Measurements from ENCODE around the gene CPAMD8. TPM values are rescaled to one million over a fixed set of nuclear protein-coding genes. Genes with fewer than 3 reads are reported as not detected.

The CPAMD8 gene
- total RNA-seq: 0.71 and 2.6 TPM in 2 replicates

DNA sequence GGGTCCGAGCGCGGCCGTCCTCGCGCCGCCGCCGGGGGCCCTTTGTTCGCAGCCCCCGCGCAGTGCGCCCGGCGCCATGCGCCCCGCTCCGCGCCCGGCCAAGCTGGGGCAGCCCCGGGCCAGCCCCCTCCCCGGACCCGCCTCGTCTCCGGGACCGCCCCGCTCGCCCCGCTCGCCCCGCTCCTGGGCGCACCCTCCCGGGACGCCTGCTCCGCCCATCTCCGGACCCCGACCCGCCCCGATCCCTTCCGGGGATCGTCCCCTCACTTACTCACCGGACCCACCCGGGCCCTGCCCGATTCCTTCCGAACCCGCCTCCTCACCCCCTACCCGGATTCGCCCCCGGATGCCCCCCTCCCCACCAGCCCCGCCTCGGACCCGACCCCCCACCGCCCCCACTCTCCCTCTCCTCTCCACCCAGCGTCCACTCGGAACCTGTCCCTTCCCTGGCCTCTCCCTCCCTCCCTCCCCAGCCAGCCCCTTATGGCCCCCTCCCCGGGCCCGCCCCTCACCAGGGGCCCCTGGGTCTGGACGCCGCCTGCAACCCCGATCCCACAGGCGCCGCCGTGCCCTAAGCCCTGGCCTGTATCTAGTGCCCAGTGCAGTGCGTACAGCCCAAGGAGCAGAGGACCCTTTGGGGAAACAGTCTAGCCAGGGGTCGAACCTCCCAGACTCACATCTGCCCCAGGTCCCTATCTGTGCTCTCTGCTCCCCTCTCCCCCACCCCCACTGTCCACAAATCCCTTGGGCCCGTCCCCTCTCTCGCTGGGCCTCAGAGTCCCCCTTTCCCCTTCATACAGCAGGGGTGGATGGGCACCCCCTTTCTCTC, at the start of gene CPAMD8:
Gene CPAMD8, minus strand, starts transcription at position 105 of the 829 bp plus-strand sequence. CDS start 168 bp downstream, outside the sequence.

DNA sequence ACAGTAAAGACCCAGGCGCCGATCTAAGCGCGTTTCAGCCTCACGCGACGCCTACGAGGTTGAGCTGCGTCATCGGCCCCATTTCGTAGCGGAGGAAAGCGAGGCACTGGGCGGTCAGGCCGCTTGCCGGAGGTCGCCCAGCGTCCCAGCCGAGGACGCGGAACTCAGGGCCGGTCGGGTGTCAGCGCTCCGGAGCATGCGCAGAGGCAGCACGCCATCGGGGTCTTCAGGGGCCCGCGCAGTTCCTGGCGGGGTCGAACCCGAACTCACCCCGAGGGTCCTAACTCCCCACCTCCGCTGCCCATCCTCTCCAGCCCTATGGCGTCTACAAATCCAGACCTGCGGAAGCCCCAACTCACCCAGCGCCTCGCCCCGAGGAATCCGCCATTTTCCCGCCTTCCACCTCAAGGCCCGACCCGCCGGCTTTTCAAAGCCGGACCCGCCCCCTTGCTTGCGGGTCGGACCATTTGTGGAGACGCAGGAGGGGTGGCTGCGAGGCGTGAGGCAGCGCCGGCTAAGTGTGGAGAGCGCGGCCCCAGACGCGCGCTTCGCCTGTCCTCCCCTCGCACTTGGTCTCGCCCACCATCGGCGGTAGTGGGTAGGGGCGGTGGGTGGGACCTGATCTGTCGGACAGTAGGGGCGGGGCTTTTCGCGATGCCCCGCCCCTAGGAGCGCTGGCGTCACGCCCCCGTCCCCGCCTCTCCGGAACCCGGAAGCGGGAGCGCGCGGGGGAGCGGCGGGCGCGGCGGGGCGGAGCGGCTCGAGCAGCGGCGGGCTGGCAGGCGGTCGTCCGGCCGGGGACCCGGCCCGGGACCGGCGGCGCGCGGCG, 48.6 kb upstream of the CPAMD8 start, which contains the start of the genes HAUS8 and MYO9B:
Gene HAUS8, minus strand, starts transcription at position 418 of the 829 bp plus-strand sequence. Its CDS starts 30 bp downstream, at position 388.
Gene MYO9B, plus strand, starts transcription at position 743 of the 829 bp plus-strand sequence. CDS start 25,941 bp downstream, outside the sequence.

DNA sequence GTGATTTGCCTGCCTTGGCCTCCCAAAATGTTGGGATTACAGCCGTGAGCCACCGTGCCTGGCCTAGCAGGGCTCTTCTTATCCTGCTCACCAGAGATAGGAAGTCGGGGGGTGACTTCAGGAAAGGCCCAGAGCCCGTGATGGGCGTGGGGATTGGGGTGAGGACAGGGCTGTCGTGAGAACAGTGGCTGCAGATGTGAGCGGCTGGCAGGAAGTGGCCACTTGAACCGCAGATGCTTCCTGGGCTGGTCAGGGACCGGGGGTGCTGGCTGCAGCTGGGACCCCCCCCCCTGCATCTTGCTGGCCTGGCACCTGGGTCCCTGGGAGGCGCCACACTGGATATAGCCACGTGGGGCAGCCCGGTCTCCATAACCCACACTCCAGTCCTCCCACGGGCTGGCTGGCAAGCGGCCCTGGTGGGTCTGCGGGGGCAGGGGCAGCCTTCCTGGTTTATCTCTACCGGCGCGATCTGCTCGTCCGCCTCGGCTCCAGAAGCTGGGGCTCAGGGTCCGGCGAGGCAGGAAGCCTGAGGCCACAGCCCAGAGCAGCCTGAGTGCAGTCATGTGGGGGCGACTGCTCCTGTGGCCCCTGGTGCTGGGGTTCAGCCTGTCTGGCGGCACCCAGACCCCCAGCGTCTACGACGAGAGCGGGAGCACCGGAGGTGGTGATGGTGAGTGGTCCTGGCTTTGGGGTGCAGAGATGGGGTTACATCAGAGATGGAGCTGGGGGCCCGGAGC, 137.8 kb downstream of the CPAMD8 start, which contains the start of gene F2RL3:
Gene F2RL3, plus strand, starts transcription at position 371 of the 737 bp plus-strand sequence. Its CDS starts 191 bp downstream, at position 562.

Other genes with a start within 250 kb of the CPAMD8 start
- gene SIN3B, start 197.4 kb downstream of the CPAMD8 start, total RNA-seq: 15.6 and 19.9 TPM in 2 replicates
- gene F2RL3, start 137.8 kb downstream of the CPAMD8 start, total RNA-seq: under 0.01 TPM in 1 of 2 replicates, not detected in the other
- 7.5 and 10.8 TPM in 2 replicates for gene HAUS8, start 48.6 kb upstream of the CPAMD8 start, total RNA-seq
- 48.7 and 66.0 TPM in 2 replicates for gene MYO9B, start 49.0 kb upstream of the CPAMD8 start, total RNA-seq
- gene USE1, start 188.5 kb upstream of the CPAMD8 start, total RNA-seq: 13.6 and 25.4 TPM in 2 replicates
- gene OCEL1, start 199.4 kb upstream of the CPAMD8 start, total RNA-seq: 6.6 and 9.0 TPM in 2 replicates
- gene NR2F6, start 219.1 kb upstream of the CPAMD8 start, total RNA-seq: 73.4 and 98.0 TPM in 2 replicates
- not detected in 2 replicates for gene USHBP1, start 237.9 kb upstream of the CPAMD8 start, total RNA-seq
- 131 and 138 TPM in 2 replicates for gene BABAM1, start 240.6 kb upstream of the CPAMD8 start, total RNA-seq

Data from myometrial cell (primary cell).